K562 (cell line): ENCODE results near the gene RIC8B. TPM values are rescaled to one million over a fixed set of nuclear protein-coding genes. Genes with fewer than 3 reads are reported as not detected.

ENCODE experiments used
- ATAC-seq: fragments of 200-7000 bp; cut with Tn5 transposase; 3 replicates; pipeline ENCODE4 v1.9.1; 2020; ENCODE audit warnings: moderate library complexity
- BruUV-seq: library from RNA; stranded (reverse); fragments of 400-500 nt; replicated peaks from 2 replicates; lab custom pipeline; 2021; lab: Mats Ljungman, UMichigan
- CTCF ChIA-PET: fragments of 300-600 bp; formaldehyde crosslinking; extraction: SDS; loops from one replicate; lab custom pipeline; 2021; ENCODE audit warnings: low intra/inter-chr PET ratio; lab: Yijun Ruan, JAX
- POLR2A ChIA-PET: fragments of 300-600, 350-650 bp; sonication (Branson Sonifier 250); formaldehyde crosslinking; extraction: SDS; loops from one replicate; lab custom pipeline; 2021; ENCODE audit warnings: antibody characterized with exemption, inconsistent platforms; lab: Yijun Ruan, JAX
- DNase-seq, 4 experiments: peaks; one replicate each; pipeline versions ENCODE4 v3.0.0 to v3.0.0-alpha.2; 2011 to 2018; ENCODE audit warnings: low spot score in 3 of 4, mixed read lengths in 3 of 4; ENCODE audit errors: extremely low read depth in 1 of 4
- FAIRE-seq: peaks from 2 replicates; lab custom pipeline; 2011; peaks lifted over from hg19 to GRCh38; lab: Jason Lieb, UNC
- H2AFZ ChIP-seq: 2 replicates; pipeline ENCODE4 v1.6.0; 2011; ENCODE audit warnings: low read depth, low read length, control low read depth, inconsistent platforms
- H3K27ac ChIP-seq: fragments of 200-600 bp; 3 replicates; pipeline ENCODE4 v1.8.0; 2011; ENCODE audit warnings: low read depth, mild to moderate bottlenecking, control low read depth, inconsistent platforms, low read length, moderate library complexity, mixed read lengths; ENCODE audit errors: extremely low read depth
- H3K27me3 ChIP-seq, 2 experiments: fragments of 300-600 bp in 1 of 2; 2 replicates in 1 of 2; 3 replicates in 1 of 2; pipeline versions ENCODE4 v1.6.0 to v1.8.0; 2011; ENCODE audit warnings: inconsistent platforms in 2 of 2, low read length in 2 of 2, mild to moderate bottlenecking in 1 of 2, mixed read lengths in 1 of 2, moderate library complexity in 1 of 2; ENCODE audit not compliant: control insufficient read depth in 2 of 2, insufficient read depth in 2 of 2
- H3K36me3 ChIP-seq: fragments of 300-600 bp; 3 replicates; pipeline ENCODE4 v1.8.0; 2011; ENCODE audit warnings: mild to moderate bottlenecking, low read length, inconsistent platforms; ENCODE audit not compliant: control insufficient read depth, insufficient read depth
- H3K4me1 ChIP-seq, 2 experiments: fragments of 200-600 bp in 1 of 2; replicated peaks in 1 of 2; 2 replicates in 1 of 2; 3 replicates in 1 of 2; pipeline versions ENCODE4 v1.5.1 to v1.8.0; 2011; ENCODE audit warnings: inconsistent platforms in 2 of 2, low read length in 2 of 2, mild to moderate bottlenecking in 1 of 2, mixed read lengths in 1 of 2, moderate library complexity in 1 of 2; ENCODE audit not compliant: control insufficient read depth in 2 of 2, insufficient read depth in 2 of 2
- H3K4me2 ChIP-seq: 2 replicates; pipeline ENCODE4 v1.6.1; 2011; ENCODE audit warnings: low read length, control low read depth, inconsistent platforms, mixed read lengths; ENCODE audit not compliant: insufficient read depth
- H3K4me3 ChIP-seq: fragments of 200-600 bp; sonication (generic), shearing (Covaris generic); 2 replicates; pipeline ENCODE4 v1.5.1; 2016; ENCODE audit warnings: control low read depth, inconsistent platforms
- H3K79me2 ChIP-seq: fragments of 200-600 bp; 3 replicates; pipeline ENCODE4 v1.8.0; 2011; ENCODE audit warnings: low read length, inconsistent platforms; ENCODE audit not compliant: control insufficient read depth, insufficient read depth
- H3K9ac ChIP-seq, 2 experiments: 2 replicates each; pipeline versions ENCODE4 v1.6.0 to v1.6.1; 2011; ENCODE audit warnings: low read depth in 2 of 2, low read length in 2 of 2, control low read depth in 1 of 2, inconsistent platforms in 1 of 2, mild to moderate bottlenecking in 1 of 2, mixed read lengths in 1 of 2; ENCODE audit not compliant: insufficient read depth in 1 of 2
- H3K9me1 ChIP-seq: one replicate; pipeline ENCODE4 v1.6.0; 2011; ENCODE audit warnings: inconsistent platforms, mild to moderate bottlenecking, low read length, moderate library complexity; ENCODE audit not compliant: control insufficient read depth, insufficient read depth
- H3K9me3 ChIP-seq: replicated peaks from 2 replicates; pipeline ENCODE4 v1.5.1; 2011; ENCODE audit warnings: low read depth, low read length, inconsistent platforms; ENCODE audit not compliant: control insufficient read depth, insufficient read depth
- H4K20me1 ChIP-seq: replicated peaks from 2 replicates; pipeline ENCODE4 v1.6.1; 2011; ENCODE audit warnings: low read length, inconsistent platforms, mixed read lengths; ENCODE audit not compliant: control insufficient read depth, insufficient read depth
- DLX4 ChIP-seq: fragments of 250-450 bp; sonication (Bioruptor Pico); IDR thresholded peaks from 2 replicates; pipeline ENCODE4 v1.6.1; 2021; ENCODE audit warnings: mild to moderate bottlenecking
- KDM2B ChIP-seq: fragments of 250-450 bp; sonication (Bioruptor Pico); IDR thresholded peaks from 2 replicates; pipeline ENCODE4 v1.8.0; 2021; ENCODE audit warnings: mild to moderate bottlenecking, moderate library complexity
- WGBS: fragments of 100-300 bp; shearing (Covaris generic); methylation state at CpG from one replicate; pipeline ENCODE4 v1.1.6; 2016; ENCODE audit warnings: low coverage, mixed read lengths; ENCODE audit not compliant: insufficient coverage; ENCODE audit errors: missing lambda C conversion rate; 5-methylcytosine and 5-hydroxymethylcytosine counted together
- in situ Hi-C: fragments of 300-500 bp; cut with MboI; formaldehyde crosslinking; loops from 4 replicates; pipeline ENCODE4 v1.15.0; 2018; ENCODE audit warnings: inconsistent platforms, mixed read lengths
- intact Hi-C: fragments of 100-400 bp; cut with micrococcal nuclease; formaldehyde crosslinking; loops from 2 replicates; pipeline ENCODE4 v1.14.2; 2022
- polyA plus RNA-seq, 8 experiments: library from polyadenylated mRNA; depleted of rRNA in 4 of 8; stranded (reverse) in 5 of 8; unstranded in 3 of 8; fragments of >200 nt; fragmentation: Nextera tagmentation in 2 of 8; fragmentation: Illumina TruSeq in 1 of 8; extraction: Ambion mirVana in 2 of 8; extraction: Trizol in 1 of 8; gene quantifications; 2 replicates each; pipeline versions ENCODE4 v1.2.1 to v1.2.3, GENCODE V29; 2011 to 2014; ENCODE audit warnings: inconsistent platforms in 1 of 8, missing spikeins in 1 of 8
- total RNA-seq, 7 experiments: library from RNA; depleted of rRNA in 6 of 7; stranded (reverse); fragments of >200 nt in 6 of 7; fragmentation: Illumina TruSeq in 2 of 7; extraction: Trizol in 2 of 7; gene quantifications; 2 replicates each; pipeline versions ENCODE4 v1.2.1 to v1.2.3, GENCODE V29; 2011 to 2021; ENCODE audit warnings: low replicate concordance in 1 of 7

Gene RIC8B
- total and polyA plus RNA-seq, 9 of the 15 experiments (the other 6 are each of a cell fraction or from before 2014, with no cell fraction given): 0.92 to 8.1 (median 4.8) TPM

DNA sequence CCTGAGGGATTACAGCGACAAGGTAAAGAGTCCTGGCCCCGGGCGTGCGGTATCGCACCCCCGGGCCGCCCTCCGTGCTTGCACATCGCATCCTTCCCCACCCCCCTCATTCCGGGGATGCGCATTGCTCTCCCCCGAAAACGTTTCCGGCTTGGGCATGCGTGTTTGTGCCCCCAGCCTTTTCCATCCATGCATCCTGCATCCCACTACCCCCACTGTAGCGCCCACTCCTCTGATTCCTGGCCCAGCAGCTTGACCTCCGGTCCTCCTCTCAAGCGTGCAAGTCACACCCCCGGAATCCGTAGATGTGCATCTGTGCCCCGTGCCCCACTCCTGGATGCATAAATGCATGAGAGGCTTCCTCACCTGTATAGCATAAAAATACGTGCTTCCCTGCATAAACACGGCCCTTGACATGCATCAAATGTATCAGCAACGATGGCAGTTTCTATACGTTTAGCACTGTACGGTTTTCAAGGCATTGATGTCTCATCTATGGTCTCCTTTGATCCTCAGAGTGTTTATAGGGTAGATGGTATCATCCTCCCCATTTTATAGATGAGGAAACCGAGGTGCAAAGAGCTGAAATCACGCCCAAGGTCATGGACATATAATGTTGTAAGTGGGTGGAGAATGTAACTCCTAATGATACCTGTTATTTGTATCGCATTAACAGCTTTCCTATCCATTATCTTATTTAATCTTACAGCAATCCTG lies 484 bp downstream of the RIC8B start (continued):
- no peak for TF ChIP-seq DLX4 (CRISPR knock-in tag)

DNA sequence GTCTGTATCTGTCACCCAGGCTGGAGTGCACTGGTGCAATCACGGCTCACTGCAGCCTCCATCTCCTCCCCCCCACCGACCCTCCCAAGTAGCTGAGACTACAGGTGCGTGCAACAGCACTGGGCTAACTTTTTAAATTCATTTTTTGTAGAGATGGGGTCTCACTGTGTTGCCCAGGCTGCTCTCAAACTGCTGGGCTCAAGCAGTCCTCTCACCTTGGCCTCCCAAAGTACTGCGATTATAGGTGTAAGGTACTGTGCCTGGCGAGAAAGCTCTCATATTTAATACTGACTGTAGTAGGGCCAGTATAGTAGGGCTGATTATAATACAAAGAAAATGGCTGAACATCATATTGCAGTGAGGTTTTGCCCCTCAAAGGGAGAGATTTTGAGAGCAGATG lies 2.4 kb downstream of the RIC8B start:
- Histone ChIP-seq H3K4me3 (no peak overlapping the region), H3K4me1 (peaks cover 16 to 31% of the 10 kb centered on the region in 2 experiments; a peak in 4 of 5 replicates), H3K9ac (no peak overlapping the region), H3K4me2 (no peak overlapping the region), H2AFZ (no peak overlapping the region), H3K9me3 (peaks cover 7% of the 10 kb centered on the region), H3K36me3 (no peaks in the 10 kb centered on the region), H3K27me3 (no peaks in the 10 kb centered on the region), H4K20me1 (no peaks in the 10 kb centered on the region), H3K79me2 (peaks cover 40% of the 10 kb centered on the region), H3K27ac (no peak overlapping the region), H3K9me1 (no peaks in the 10 kb centered on the region)
- CTCF ChIA-PET: no interaction called here
- no peak for DNase-seq
- FAIRE-seq: no peak
- WGBS: 85% methylated on average over 4 of the region's 5 CpGs
- in situ Hi-C loops: no loop called here
- ATAC-seq: no peak
- no peak for TF ChIP-seq KDM2B (CRISPR knock-in tag)
- no TSS peak for BruUV-seq
- POLR2A ChIA-PET: interaction anchor here (0.6 to 0.8 kb wide), 3 partner anchors 11 to 37 kb away, joined by 3 to 5 read pairs (median 3); no protein-coding TSS in a partner anchor
- intact Hi-C loops: no loop called here
